Skeletal muscle tissue (tissue), 4 donors: ENCODE data around the gene PEAK3. TPM values are rescaled to one million over a fixed set of nuclear protein-coding genes. Genes with fewer than 3 reads are reported as not detected.

Source experiments
- H3K27ac ChIP-seq: one replicate; pipeline ENCODE4 v1.7.0; 2013; ENCODE audit warnings: mild to moderate bottlenecking, low read depth, low read length, inconsistent platforms
- H3K27me3 ChIP-seq, 3 donors: one replicate each; pipeline ENCODE4 v1.7.0; 2013; ENCODE audit warnings: low read length in 3 of 3; ENCODE audit not compliant: control insufficient read depth in 3 of 3, insufficient read depth in 3 of 3
- H3K36me3 ChIP-seq, 3 donors: one replicate each; pipeline ENCODE4 v1.7.0; 2013; ENCODE audit warnings: low read length in 3 of 3; ENCODE audit not compliant: control insufficient read depth in 3 of 3, insufficient read depth in 3 of 3
- H3K4me1 ChIP-seq, 3 donors: one replicate each; pipeline ENCODE4 v1.7.0; 2013; ENCODE audit warnings: low read length in 3 of 3, mild to moderate bottlenecking in 3 of 3; ENCODE audit not compliant: control insufficient read depth in 3 of 3, insufficient read depth in 3 of 3
- H3K4me3 ChIP-seq, 3 donors: one replicate each; pipeline ENCODE4 v1.7.0; 2013; ENCODE audit warnings: low read length in 3 of 3
- H3K9ac ChIP-seq, 3 donors: one replicate each; pipeline ENCODE4 v1.7.0; 2013; ENCODE audit warnings: low read length in 3 of 3, mild to moderate bottlenecking in 3 of 3, moderate library complexity in 2 of 3, low read depth in 1 of 3
- H3K9me3 ChIP-seq, 3 donors: one replicate each; pipeline ENCODE4 v1.7.0; 2013; ENCODE audit warnings: low read length in 3 of 3; ENCODE audit not compliant: control insufficient read depth in 3 of 3
- total RNA-seq: library from RNA; depleted of rRNA; stranded (reverse); fragments of >200 nt; gene quantifications from one replicate; pipeline ENCODE4 v1.2.3, GENCODE V29; 2014
- donor health status: Osteomylitis.

Gene PEAK3
- total RNA-seq, 1 donor from 2014 or later = not detected

DNA sequence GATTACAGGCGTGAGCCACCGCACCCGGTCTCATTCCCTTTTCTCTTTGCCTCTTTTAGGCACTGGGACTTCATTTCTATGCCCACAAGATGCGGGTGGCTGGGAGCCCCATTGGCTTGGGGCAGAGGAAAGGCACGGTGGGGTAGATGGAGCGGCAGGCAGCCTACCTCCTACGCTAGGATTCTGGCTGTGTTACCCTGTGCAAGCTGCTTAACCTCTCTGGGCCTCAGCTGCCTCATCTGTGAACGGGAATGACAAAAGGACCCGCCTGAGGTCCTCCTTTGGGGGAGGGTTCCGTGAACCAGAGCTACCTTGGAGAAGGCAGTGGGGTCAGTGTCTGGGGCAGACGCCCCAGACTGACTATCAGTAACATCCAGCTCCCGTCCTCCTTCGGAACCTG lies 35.3 kb upstream of the PEAK3 start:
- Histone ChIP-seq H3K27me3 (peaks cover 3 to 16% (median 11%) of the 10 kb centered on the region in 3 donors), H3K9ac (no peak overlapping the region), H3K9me3 (no peaks in the 10 kb centered on the region), H3K27ac (no peak overlapping the region), H3K36me3 (peaks cover 0 to 2% (median 0%) of the 10 kb centered on the region in 3 donors), H3K4me1 (peaks cover 0 to 3% (median 3%) of the 10 kb centered on the region in 3 donors), H3K4me3 (no peak overlapping the region)

DNA sequence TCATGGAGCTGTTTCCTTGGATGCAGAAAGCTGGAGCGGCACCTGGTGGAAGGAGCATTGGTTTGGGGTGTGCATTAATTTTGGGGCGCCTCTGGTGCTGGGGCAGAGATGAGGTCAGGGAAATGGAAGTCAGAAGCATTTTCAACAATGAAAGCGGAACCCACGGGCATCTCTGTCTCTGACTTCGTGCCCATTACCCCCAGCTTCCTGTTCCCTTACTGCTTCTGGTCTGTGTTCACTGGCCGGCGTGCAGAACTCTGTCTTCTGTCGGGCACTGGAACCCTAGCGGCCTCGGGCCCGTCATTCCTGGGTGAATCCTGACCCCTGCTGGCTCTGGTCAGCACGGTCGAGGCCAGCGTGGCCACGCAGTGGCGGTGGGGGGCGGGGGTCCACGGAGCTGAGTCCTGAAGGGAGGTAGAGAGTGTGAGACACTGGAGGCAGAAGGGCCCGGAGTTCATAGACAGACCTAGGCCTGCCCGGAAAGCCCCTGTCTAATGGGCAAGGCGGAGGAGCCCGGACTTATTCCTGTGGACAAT lies 33.9 kb upstream of the PEAK3 start:
- no peak overlapping the region for H3K4me3 ChIP-seq
- no peak overlapping the region for H3K9ac ChIP-seq
- H3K27ac ChIP-seq = no peak overlapping the region
- peaks cover 3 to 18% (median 14%) of the 10 kb centered on the region in 3 donors for H3K27me3 ChIP-seq
- no peaks in the 10 kb centered on the region for H3K9me3 ChIP-seq
- H3K36me3 ChIP-seq = no peaks in the 10 kb centered on the region
- peaks cover 0 to 3% (median 3%) of the 10 kb centered on the region in 3 donors for H3K4me1 ChIP-seq

DNA sequence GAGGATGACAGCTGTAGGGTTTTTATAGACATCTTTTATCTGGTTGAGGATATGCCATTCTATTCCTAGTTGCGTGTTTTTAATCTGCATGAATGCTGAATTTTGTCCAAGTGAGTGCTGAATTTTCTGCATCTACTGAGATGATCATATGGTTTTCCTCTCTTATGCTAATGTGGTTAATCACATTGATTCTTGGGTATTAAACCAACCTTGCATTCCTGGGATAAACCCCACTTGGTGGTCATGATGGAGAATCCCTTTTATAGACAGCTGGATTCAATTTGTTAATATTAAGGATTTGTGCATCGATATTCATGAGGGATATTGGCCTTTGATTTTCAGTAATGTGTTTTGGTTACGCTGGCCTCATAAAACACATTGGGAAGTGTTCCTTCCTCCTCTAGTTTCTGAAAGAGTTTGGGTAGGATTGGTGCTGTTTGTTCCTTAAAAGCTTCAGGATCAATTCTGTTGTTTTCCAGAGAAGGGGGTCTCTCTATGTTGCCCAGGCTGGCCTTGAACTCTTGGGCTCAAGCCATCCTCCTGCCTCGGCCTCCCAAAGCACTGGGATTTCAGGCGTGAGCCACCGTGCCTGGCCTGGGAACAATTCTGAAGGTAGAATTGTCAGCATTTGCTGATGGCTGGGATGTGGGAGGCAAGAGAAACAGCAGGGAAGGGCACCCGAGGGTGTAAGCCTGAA lies 33.3 kb upstream of the PEAK3 start:
- Histone ChIP-seq H3K9ac (no peak overlapping the region), H3K36me3 (no peaks in the 10 kb centered on the region), H3K9me3 (no peaks in the 10 kb centered on the region), H3K27me3 (peaks cover 3 to 20% (median 17%) of the 10 kb centered on the region in 3 donors), H3K27ac (no peak overlapping the region), H3K4me3 (no peak overlapping the region), H3K4me1 (peaks cover 0 to 3% (median 3%) of the 10 kb centered on the region in 3 donors)

DNA sequence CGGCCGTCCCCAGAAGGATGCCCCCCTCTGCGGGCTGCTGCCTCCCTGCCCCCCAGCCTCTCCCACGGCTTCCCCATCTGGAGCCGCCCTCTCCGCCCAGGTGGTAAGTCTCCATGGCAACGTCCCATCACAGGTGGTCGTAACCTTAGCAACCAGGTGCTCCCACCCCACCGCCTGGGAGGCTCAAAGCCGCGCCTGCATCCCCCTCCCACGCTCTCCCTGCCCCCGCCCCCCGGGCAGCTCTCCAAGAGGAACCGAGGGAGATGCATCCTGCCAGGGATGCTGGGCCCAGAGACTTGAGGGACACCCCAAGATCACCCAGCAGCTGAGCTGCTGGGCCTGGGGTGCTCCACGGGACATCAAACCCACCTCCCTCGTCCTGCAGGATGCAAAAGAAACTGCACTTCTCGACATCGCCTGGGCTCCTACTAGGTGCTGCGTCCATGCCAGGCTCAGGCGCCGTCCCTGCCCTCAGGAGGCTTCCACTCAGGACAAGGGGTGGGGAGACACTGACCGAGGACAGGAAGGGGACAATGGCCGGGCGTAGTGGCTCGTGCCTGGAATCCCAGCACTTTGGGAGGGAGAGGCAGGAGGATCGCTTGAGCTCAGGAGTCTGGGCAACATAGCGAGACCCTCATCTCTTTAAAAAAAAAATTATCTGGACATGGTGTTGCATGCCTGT lies 31.0 kb upstream of the PEAK3 start:
- Histone ChIP-seq H3K9me3 (no peaks in the 10 kb centered on the region), H3K9ac (no peak overlapping the region), H3K36me3 (no peaks in the 10 kb centered on the region), H3K4me1 (peaks cover 2 to 6% (median 3%) of the 10 kb centered on the region in 3 donors), H3K4me3 (no peak overlapping the region), H3K27me3 (peaks cover 16 to 30% (median 26%) of the 10 kb centered on the region in 3 donors), H3K27ac (no peak overlapping the region)

DNA sequence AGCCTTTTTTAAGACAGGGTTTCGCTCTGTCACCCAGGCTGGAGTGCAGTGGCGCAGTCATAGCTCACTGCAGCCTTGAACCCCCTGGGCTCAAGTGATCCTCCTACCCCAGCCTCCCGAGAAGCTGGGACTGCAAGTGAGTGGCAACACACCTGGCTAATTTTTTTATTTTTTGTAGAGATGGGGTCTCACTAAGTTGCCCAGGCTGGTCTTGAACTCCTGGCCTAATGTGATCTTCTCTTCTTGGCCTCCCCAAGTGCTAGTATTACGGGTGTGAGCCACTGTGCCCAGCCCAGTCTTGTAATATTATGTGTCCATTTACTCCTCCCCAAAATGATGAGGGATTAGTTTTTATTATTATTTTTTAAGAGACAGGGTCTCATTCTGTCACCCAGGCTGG lies 29.1 kb upstream of the PEAK3 start:
- Histone ChIP-seq H3K9me3 (no peaks in the 10 kb centered on the region), H3K4me3 (no peak overlapping the region), H3K27me3 (peaks cover 29 to 47% (median 43%) of the 10 kb centered on the region in 3 donors), H3K36me3 (no peaks in the 10 kb centered on the region), H3K27ac (no peak overlapping the region), H3K4me1 (peaks cover 2 to 6% (median 3%) of the 10 kb centered on the region in 3 donors), H3K9ac (no peak overlapping the region)

DNA sequence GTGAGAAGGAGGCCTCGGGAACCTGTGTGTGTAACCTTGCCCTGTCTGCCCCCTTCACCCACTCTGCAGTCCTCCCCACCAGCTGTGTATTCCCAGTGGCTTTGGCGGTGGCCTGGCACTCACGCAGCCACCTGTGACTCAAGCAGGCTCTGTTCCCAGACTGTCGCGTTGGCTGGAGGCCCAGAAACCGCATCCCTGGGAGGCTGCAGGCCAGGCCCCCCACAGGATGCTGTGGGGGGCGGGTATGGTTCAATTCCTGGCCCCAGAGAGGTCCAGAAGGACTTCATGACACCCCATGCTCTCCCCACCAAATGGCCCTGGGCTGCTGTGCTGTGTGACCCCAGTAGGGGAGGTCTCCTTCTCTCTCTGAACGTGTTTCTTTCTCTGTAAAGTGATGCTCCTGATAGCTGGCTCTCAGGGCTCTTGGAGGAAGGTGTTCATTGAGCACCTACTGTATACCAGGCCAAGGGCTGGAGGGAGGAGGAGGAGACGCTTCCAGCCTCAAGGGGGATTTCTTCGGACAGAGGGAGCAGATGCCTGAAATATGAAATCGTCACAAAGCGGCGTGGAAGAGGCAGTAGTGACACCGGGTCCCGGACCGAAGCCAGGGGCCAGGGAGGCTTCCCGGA lies 27.9 kb upstream of the PEAK3 start:
- peaks cover 2 to 6% (median 3%) of the 10 kb centered on the region in 3 donors for H3K4me1 ChIP-seq
- no peak overlapping the region for H3K27ac ChIP-seq
- peaks cover 29 to 47% (median 44%) of the 10 kb centered on the region in 3 donors for H3K27me3 ChIP-seq
- no peak overlapping the region for H3K9ac ChIP-seq
- no peaks in the 10 kb centered on the region for H3K9me3 ChIP-seq
- no peaks in the 10 kb centered on the region for H3K36me3 ChIP-seq
- H3K4me3 ChIP-seq = no peak overlapping the region

DNA sequence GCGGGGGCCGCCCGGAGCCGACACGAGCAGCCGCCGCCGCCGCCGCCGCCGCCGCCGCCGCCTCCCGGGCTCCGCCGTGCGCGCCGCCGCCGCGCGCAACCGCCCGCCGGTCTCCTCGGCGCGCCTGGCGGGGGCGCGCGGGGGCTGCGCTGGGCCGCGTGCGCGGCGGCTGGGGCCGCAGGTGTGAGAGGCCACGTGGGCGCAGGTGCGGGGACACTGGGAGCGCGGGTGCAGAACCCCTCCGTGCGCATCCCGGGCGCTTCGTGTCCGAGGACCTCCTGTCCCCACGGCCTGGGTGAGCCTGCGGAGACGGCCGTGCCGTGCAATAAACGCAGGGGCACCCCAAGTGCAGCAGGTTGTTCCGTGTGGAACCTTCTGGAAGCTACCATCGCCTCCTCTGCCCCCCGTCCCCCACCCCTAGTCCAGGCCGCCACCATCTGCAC lies 26.2 kb upstream of the PEAK3 start, which contains the start of gene LINGO3:
TSS of gene LINGO3 (minus strand) at position 41 of the 443 bp plus-strand sequence. CDS start 16,378 bp downstream, outside the sequence.
- Histone ChIP-seq H3K9me3 (no peaks in the 10 kb centered on the region), H3K27me3 (peaks cover 31 to 44% (median 40%) of the 10 kb centered on the region in 3 donors), H3K4me1 (peaks cover 2 to 6% (median 3%) of the 10 kb centered on the region in 3 donors)

DNA sequence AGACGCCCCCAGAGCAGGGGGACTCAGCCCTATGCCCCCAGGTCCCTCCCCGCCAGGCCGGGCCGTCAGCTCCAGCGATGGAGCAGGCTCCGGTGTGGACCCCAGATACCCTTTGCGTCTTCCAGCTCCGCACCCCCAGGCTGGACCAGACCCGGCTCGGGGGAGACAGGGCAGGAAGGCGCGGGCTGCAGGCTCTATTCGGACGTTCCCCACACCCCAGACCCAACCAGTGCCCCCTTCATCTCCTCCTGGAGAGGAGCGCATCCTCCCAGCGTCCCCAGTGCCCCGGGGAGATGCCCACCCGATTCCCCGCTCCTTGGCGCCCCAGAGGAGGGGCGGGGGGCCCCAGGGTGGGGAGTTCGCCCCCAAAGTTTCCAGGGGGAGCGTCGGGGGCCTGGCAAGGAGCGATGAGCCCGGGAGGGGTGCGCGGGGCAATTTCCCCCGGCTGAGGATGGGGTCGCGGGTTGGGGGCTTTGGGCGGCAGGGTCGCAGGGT lies 25.6 kb upstream of the PEAK3 start:
- peaks cover 30 to 42% (median 34%) of the 10 kb centered on the region in 3 donors for H3K27me3 ChIP-seq
- no peak overlapping the region for H3K4me3 ChIP-seq

More for the DNA sequence above, 26.2 kb upstream of the PEAK3 start, which contains the start of gene LINGO3:
- Histone ChIP-seq H3K36me3 (no peaks in the 10 kb centered on the region), H3K4me3 (peak within 1 kb of the TSS in 1 of 3 donors; percentile 32), H3K27ac (no peak within 1 kb of the TSS), H3K9ac (no peak within 1 kb of the TSS)

DNA sequence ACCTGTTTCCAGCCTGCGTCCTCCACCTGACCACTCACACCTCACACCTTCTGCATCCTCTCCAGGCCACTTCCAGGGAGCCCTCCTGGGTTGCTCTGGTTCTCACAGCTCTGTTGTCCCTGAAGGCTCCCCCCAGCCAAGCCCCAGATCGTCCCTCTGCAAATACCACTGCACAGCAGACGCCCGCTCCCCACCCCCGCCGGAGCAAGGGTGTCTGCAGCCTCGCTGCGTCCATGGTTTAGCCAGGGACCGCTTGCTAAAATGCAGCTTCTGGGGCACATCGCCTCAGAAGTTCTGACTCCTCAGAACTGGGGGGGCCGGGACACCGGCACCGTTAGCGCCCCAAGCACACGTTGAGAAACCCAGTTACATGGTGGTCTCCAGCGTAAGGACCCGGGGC lies 25.0 kb upstream of the PEAK3 start:
- no peak overlapping the region for H3K27ac ChIP-seq
- H3K36me3 ChIP-seq = no peaks in the 10 kb centered on the region
- no peak overlapping the region for H3K9ac ChIP-seq
- peaks cover 30 to 42% (median 34%) of the 10 kb centered on the region in 3 donors for H3K27me3 ChIP-seq
- peaks cover 5 to 15% (median 7%) of the 10 kb centered on the region in 3 donors for H3K4me1 ChIP-seq
- H3K9me3 ChIP-seq = no peaks in the 10 kb centered on the region
- no peak overlapping the region for H3K4me3 ChIP-seq

More for the DNA sequence above, 25.6 kb upstream of the PEAK3 start:
- no peaks in the 10 kb centered on the region for H3K9me3 ChIP-seq
- no peaks in the 10 kb centered on the region for H3K36me3 ChIP-seq
- no peak overlapping the region for H3K27ac ChIP-seq
- H3K9ac ChIP-seq = no peak overlapping the region
- H3K4me1 ChIP-seq = peaks cover 2 to 9% (median 3%) of the 10 kb centered on the region in 3 donors
